ENCODE measurements around the gene SMIM22. TPM values are rescaled to one million over a fixed set of nuclear protein-coding genes. Genes with fewer than 3 reads are reported as not detected.

SMIM22 gene
- total RNA-seq, 2 experiments from 2014 or later = not detected

DNA sequence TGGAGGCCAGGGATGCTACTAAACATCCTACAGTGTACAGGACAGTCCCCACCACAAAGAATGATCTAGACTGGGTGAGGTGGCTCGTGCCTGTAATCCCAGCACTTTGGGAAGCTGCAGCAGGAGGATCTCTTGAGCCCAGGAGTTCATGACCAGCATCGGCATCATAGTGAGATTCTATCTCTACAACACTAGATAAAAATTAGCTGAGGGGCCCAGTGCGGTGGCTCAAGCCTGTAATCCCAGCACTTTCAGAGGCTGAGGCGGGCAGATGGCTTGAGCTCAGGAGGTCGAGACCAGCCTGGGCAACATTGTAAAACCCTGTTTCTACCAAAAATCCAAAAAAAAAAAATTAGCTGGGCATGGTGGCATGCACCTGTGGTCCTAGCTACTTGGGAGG, 22.8 kb upstream of the SMIM22 start:
- H3K27me3 Mint-ChIP-seq = no peaks in the 10 kb centered on the region
- ChIA-PET CTCF (no interaction called here), POLR2A (no interaction called here)
- peaks cover 12% of the 10 kb centered on the region for H3K4me1 Mint-ChIP-seq (ENCODE audit: low read depth)
- DNase-seq (no peak), ATAC-seq (ENCODE audit: poor library complexity) (no peak)
- Histone ChIP-seq H3K36me3 (ENCODE audit: insufficient read depth, low read length) (no peaks in the 10 kb centered on the region), H3K4me3 (ENCODE audit: low read length) (no peak overlapping the region), H3K9me3 (ENCODE audit: control insufficient read depth in 1 of 2, insufficient read depth in 1 of 2, low read length in 2 of 2) (no peaks in the 10 kb centered on the region), H3K4me1 (ENCODE audit: insufficient read depth, low read length) (peaks cover 19% of the 10 kb centered on the region), H3K27me3 (ENCODE audit: control insufficient read depth in 1 of 2, insufficient read depth in 2 of 2, low read length in 2 of 2) (no peaks in the 10 kb centered on the region), H3K27ac (ENCODE audit: low read depth in 1 of 2, low read length in 2 of 2) (no peak overlapping the region)
- no peaks in the 10 kb centered on the region for H3K9me3 Mint-ChIP-seq
- TF ChIP-seq, protein P1, sequence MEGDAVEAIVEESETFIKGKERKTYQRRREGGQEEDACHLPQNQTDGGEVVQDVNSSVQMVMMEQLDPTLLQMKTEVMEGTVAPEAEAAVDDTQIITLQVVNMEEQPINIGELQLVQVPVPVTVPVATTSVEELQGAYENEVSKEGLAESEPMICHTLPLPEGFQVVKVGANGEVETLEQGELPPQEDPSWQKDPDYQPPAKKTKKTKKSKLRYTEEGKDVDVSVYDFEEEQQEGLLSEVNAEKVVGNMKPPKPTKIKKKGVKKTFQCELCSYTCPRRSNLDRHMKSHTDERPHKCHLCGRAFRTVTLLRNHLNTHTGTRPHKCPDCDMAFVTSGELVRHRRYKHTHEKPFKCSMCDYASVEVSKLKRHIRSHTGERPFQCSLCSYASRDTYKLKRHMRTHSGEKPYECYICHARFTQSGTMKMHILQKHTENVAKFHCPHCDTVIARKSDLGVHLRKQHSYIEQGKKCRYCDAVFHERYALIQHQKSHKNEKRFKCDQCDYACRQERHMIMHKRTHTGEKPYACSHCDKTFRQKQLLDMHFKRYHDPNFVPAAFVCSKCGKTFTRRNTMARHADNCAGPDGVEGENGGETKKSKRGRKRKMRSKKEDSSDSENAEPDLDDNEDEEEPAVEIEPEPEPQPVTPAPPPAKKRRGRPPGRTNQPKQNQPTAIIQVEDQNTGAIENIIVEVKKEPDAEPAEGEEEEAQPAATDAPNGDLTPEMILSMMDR (IDR thresholded peaks at IDR 0.05) = no peak
- no peak overlapping the region for H3K4me3 Mint-ChIP-seq
- H3K27ac Mint-ChIP-seq = no peak overlapping the region
- H3K36me3 Mint-ChIP-seq (ENCODE audit: low read depth) = peaks cover 10% of the 10 kb centered on the region
- intact Hi-C loops (cut with DNase I, micrococcal nuclease) = no loop called here

GRCh38 chr16:4775005-4775404, 20.2 kb upstream of the SMIM22 start:
- no peaks in the 10 kb centered on the region for H3K27me3 Mint-ChIP-seq
- H3K9me3 Mint-ChIP-seq = no peaks in the 10 kb centered on the region

DNA sequence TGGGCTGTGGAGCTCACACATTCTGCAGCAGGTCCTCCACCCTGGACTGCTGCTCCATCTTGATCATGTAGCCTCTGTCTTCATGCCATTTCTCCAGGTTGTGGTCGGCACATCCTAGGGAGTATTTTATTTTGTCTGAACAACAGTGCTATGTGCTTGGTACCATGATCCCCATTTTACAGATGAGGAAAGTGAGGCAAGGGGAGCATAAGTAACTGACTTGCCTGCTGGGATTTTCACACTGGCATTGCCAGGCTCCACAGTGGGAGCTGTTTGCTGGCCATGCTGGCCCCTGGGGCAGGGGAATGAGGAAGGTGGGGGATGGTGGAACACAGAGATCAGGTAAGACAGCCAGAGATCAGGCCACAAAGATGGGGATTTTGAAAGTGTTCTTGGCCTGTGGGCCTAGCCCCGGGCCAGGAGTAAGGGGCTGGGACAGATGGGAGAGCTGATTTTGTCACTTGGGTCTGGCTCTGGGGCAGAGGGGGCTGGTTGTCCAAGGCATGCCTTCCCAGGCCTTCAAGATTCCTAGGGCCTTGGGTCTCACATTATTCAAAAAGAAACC, 18.9 kb upstream of the SMIM22 start:
- Mint-ChIP-seq H3K27me3 (no peaks in the 10 kb centered on the region), H3K4me1 (ENCODE audit: low read depth) (no peaks in the 10 kb centered on the region), H3K36me3 (ENCODE audit: low read depth) (no peaks in the 10 kb centered on the region), H3K27ac (no peak overlapping the region), H3K9me3 (no peaks in the 10 kb centered on the region), H3K4me3 (no peak overlapping the region)
- TF ChIP-seq, protein P1 (IDR thresholded peaks at IDR 0.05) = no peak
- no peaks in the 10 kb centered on the region for H3K36me3 ChIP-seq (ENCODE audit: insufficient read depth, low read length)
- ChIA-PET CTCF (no interaction called here), POLR2A (interaction anchor here (0.6 kb wide), 1 partner anchor 1624 kb away, joined by 3 read pairs; no protein-coding TSS in a partner anchor)
- H3K9me3 ChIP-seq (ENCODE audit: control insufficient read depth in 1 of 2, insufficient read depth in 1 of 2, low read length in 2 of 2) = no peaks in the 10 kb centered on the region
- DNase-seq (no peak), ATAC-seq (ENCODE audit: poor library complexity) (no peak)
- intact Hi-C loops (cut with DNase I, micrococcal nuclease) = no loop called here
- H3K4me1 ChIP-seq (ENCODE audit: insufficient read depth, low read length) = no peaks in the 10 kb centered on the region
- no peaks in the 10 kb centered on the region for H3K27me3 ChIP-seq (ENCODE audit: control insufficient read depth in 1 of 2, insufficient read depth in 2 of 2, low read length in 2 of 2)
- no peak overlapping the region for H3K4me3 ChIP-seq (ENCODE audit: low read length)
- H3K27ac ChIP-seq (ENCODE audit: low read depth in 1 of 2, low read length in 2 of 2) = no peak overlapping the region

More at GRCh38 chr16:4775005-4775404, 20.2 kb upstream of the SMIM22 start:
- intact Hi-C loops (cut with DNase I, micrococcal nuclease) = no loop called here
- Mint-ChIP-seq H3K4me3 (no peak overlapping the region), H3K36me3 (ENCODE audit: low read depth) (no peaks in the 10 kb centered on the region), H3K4me1 (ENCODE audit: low read depth) (no peaks in the 10 kb centered on the region), H3K27ac (no peak overlapping the region)
- no peaks in the 10 kb centered on the region for H3K27me3 ChIP-seq (ENCODE audit: control insufficient read depth in 1 of 2, insufficient read depth in 2 of 2, low read length in 2 of 2)
- no peaks in the 10 kb centered on the region for H3K36me3 ChIP-seq (ENCODE audit: insufficient read depth, low read length)
- ATAC-seq (ENCODE audit: poor library complexity) (no peak), DNase-seq (no peak)
- no peak overlapping the region for H3K4me3 ChIP-seq (ENCODE audit: low read length)
- ChIA-PET POLR2A (no interaction called here), CTCF (no interaction called here)
- H3K4me1 ChIP-seq (ENCODE audit: insufficient read depth, low read length) = no peaks in the 10 kb centered on the region
- no peak overlapping the region for H3K27ac ChIP-seq (ENCODE audit: low read depth in 1 of 2, low read length in 2 of 2)
- TF ChIP-seq, protein P1 (IDR thresholded peaks at IDR 0.05) = no peak
- no peaks in the 10 kb centered on the region for H3K9me3 ChIP-seq (ENCODE audit: control insufficient read depth in 1 of 2, insufficient read depth in 1 of 2, low read length in 2 of 2)

Data from CD4-positive, alpha-beta T cell (primary cell).